T-helper 2 cell (primary cell): ENCODE data around the gene ANXA8.
"Not testable (repeated sequence)": the region's sequence is repeated elsewhere in the genome, so short reads cannot be mapped to it uniquely, and the experiment has no call there.

Source experiments
- DNase-seq, 5 experiments: peaks; one replicate each; pipeline versions ENCODE4 v3.0.0 to v3.0.0-alpha.2; 2012 to 2022

Gene ANXA8

DNA sequence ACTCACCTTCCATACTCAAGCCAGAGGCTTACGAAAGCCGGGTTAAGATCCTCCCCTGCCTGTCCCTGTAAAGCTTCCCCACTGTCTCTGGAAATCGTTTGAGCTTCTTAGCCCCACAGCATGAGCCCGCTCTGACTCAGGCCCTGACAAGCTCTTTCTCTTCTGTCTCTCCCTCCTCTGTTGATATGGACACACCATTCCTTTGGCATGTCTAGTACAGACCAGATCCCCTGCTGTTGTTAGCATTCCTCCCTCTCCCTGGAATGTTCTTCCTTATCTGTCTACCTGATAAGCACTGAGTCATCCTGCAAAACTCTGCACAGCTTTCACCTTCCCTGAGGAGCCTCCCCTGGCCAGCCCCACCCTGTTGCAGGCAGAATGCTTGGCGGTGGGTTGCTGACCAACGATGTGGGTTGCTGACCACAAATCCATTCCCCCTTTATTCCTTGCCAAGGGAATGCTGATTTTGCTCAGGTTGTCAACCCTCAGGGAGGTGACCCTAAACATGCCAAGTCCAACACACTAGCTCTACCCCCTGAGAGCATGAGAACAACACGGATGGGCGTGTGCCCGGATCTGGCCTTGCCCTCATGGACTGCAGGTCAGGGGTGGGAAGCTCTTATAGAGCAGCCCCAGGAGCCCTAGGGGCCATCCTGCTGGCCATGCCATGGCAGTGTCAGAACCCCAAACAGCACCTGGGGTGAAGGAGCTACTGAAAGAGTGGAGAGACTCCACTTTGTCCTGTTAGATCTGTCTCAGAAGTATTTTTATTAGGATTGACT lies 21.1 kb downstream of the ANXA8 start:
- not testable (repeated sequence) for DNase-seq

DNA sequence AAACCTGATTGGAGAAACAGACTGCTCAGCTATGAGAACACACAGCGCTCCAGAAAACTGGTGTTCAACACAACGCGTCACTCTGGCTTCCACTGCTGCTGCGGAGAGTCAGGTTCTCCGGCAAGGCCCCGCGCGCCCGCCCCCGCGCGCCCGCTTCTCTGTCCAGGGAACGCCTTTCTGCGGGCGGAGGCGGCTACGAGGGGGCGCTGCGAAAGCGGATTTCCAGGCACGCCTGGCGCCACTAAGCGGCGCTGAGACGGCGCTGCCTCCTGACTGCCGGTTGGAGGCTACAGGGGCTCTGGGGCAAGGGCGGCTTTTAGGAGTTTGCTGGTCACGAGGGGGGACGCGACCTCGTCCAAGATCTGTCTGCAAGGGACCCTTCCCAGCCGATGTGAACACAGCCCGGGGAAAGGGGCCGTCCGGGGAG lies 22.6 kb downstream of the ANXA8 start:
- DNase-seq = peak in 1 of 5 experiments; percentile 81

DNA sequence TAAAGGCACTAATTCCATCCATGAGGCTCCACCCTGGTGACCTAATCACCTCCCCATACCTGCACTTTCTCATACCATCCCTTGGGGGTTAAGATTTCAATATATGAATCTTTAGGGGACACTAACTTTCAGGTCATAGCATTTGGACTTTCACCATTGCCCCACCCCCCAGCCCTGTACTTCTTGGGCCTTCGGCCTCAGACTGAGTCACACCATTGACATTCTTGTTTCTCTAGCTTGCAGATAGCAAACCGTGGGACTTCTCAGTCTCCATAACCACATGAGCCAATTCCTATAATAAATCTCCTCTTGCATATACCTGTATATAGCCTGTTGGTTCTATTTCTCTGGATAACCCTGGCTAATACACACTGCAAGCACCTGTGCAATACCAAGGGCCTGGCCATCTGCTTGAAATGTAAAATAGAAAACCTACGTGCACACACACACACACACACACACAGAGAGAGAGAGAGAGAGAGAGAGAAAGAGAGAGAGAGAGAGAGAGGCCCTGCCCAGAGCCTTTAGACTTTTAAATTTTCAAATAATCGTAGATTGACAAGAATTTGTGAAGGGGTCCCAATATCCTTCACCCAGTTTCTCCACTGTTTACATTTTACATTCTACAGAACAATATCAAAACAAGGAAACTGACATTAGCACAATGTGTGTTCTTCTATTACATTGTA lies 25.3 kb downstream of the ANXA8 start:
- no peak for DNase-seq

DNA sequence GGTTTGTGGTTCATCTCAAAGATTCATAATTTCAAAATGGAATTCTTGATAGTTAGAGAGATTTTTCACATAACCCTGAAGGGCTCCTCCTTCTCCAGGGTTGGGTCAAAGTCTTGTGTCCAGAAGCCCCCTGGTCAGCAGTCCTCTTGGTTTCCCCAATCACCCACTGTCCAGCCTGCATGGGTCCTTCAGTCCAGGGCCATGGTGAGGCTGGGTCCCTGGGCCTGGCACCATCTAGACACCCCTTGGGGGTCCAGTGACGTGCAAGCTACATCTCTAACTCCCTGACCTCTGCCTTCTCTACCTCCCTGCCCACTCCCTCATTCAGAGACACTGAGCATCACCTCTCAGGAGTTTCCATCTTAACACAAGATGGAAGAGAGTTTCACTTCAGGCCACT lies 26.1 kb downstream of the ANXA8 start:
- no peak for DNase-seq

DNA sequence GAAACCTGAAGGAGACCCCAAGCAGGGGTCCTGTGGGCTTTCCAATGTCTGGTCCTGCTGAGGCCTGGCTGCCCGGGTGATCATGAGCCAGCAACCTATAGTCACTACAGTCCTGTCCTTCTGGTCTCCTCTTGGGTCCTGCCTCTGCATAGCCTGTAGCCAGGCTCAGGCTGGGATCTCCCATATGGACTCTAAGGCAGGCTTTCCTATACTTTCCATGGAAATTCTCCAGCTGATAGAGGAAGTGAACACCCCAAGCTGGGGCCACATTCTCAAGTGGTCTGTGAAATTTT lies 26.4 kb downstream of the ANXA8 start:
- no peak for DNase-seq

DNA sequence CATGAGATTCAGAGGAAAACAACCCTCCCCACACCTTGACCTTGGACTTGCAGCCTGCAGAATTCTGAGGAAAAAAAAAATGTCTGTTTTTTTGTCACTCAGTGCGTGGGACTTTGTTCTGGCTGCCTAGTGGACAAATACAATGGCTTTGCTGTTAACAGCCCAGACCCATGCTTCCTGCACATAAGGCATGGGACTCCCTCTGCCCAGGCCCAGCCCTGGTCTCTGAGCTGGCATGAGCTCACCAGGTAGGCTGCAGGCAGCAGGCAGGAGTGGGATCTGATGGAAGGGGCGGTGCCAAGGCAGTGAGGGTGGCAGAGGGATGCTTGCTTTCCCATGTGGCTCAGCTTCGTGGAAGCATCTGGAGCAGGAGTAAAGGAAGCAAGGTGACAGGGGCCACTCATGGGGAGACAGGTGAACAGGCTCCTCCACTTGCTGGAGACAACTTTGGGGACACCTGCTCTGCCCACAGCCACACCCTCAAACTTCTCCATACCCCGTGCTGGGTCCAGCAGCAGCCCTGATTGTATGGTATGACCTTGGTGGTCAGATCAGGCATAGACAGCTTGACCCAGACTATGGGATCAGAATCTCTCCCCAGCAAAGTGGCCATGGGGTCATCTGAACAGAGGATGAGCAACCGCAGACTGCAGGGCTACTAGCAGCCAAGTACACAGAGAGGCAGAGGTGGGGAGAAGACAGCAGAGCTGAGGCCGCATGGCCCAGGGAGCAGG lies 27.0 kb downstream of the ANXA8 start:
- no peak for DNase-seq

DNA sequence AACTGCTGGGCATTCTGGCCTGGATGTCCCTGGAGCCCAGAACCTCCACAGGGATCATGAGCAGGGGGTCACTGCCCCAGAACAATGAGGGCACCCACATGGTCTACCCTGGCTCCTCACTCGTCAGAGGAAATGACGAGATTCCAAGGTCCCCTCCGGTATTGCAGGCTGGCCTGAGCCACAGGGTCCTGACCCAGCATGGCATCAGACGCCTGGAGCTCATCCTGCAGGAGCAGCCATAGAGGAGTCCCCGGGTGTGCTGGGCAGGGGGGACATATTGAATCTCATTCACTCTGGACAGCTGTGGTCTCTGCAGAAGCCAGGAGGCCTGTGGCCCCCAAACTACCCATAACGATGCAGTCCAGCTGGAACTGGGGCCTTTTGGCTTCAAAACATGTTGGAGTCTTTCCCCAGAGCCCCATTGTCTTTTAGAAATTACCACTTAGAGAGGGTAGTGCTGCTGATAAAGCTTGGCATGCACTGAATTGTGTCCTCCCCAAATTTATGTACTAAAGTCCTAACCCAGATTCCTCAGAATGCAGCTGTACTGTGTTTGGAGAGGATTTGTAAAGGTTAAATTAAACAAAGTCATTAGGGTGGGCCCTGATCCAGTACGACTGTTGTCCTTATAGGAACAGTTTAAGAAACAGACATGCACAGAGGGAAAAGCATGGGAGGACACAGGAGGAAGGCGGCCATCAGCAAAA lies 27.7 kb downstream of the ANXA8 start:
- no peak for DNase-seq

DNA sequence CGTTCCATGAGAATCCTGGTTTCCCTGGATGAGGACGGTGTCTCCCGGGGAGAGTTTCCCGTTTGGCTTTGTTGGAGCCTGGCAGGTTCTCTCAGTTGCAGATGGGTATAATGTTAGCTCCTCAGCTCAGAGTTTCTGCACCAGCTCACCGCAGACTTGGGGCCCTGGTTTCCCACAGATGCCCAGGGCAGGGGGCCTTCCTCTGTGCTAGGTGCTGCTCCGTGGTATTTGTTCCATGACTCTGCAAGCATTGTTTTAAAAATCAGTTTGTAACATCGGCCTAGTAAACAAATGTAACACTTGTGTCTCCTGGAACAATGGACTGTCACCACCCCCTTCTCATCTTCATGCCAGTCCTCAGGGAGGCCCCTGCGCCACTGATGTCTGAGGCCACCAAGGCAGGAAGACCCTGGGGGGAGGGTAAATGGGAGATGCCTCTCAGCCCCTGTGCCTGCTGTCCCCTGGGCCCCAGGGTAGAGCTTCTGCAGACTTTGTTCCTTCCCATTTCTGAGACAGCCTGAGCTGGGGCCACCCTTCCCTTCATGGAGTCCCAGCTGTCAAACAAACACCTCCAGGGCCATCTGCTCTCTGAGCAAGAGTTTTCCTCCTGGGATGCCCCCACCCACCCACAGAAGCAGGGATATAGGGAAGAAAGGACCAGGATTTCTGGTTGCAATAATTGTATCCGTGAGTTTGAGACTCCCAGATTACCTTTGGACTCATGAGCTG lies 28.4 kb downstream of the ANXA8 start:
- peak in 1 of 5 experiments; percentile 64 for DNase-seq

DNA sequence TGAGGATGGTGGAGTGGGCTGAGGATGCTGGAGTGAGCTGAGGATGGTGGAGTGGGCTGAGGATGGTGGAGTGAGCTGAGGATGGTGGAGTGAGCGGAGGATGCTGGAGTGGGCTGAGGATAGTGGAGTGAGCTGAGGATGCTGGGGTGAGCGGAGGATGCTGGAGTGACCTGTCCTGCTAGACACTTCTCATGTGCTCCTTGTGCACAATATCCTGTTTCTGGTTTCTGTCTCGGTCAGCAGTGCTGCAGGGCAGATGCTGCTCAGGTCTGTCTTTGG lies 29.2 kb downstream of the ANXA8 start:
- DNase-seq = no peak

DNA sequence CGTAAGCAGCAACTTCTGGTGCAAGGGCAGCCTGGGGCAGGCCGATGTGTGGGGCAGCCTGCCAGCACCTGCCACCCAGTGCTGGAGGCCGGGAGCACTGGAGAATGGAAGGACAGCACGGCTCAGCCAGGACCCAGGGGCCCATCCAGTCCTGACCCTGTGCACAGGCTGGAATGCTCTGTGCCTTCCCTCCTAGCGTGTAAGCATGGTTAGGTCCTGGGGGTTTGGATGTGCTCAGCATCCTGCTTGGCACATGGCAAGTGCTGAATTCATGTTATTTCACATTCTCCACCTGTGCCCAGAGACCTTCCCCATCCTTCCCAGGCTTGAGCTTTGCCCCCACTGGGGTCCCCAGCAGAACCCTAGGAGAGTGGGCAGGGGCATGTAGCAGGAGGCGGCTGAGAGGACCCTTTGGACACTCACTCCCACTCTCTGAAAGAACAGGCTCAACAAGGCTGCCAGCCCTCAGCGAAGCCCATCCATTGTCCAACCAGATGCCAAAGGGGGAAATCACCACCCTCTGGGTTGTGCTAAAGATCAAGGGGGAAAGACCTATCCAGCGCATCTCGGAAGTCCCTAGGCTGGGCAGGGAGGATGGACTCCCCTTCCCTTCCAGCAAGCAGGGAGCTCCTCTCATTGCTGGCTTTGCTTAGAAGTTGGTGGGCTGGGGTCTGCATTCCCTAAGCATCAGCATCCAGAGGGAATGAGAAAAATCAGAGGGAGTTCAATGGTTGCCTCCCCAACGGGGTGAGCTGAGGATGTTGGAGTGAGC lies 29.7 kb downstream of the ANXA8 start:
- no peak for DNase-seq

DNA sequence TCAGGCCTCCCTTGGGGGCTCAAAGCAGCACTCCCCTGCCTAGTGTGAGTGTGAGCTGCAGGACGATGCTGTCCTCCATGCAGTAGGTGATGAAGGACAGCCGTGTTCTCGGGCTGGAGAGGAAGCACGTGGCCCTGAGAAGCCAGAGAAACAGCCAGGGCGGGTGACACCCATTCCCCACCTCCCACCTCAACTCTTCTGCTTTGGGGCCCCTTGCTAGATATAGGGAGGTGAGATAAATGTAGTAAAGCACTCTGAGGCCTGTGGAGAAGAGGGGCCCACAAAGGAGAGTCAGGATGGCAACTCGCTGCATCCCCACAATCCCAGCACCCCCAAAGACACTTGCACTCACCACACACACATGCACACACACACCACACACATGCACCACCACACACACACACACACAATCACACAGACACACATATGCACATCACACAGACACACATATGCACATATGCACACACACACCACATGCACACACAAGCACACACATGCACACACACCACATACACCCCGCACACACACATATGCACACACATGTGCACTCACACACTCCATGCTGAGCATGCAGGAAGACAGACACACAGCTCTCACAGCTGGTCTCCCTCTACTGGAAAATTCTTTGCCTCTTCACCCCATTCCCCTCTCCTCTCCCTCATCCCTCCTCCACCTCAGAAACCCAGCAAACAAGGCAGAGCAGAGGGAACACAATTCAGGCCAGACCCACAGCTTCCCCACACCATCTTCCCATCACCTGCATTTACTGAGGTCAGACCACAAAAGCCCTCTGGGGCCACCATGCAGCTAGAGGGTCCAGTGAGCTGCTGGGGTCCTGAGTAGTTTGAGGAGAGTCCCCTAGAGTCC lies 30.5 kb downstream of the ANXA8 start:
- no peak for DNase-seq

DNA sequence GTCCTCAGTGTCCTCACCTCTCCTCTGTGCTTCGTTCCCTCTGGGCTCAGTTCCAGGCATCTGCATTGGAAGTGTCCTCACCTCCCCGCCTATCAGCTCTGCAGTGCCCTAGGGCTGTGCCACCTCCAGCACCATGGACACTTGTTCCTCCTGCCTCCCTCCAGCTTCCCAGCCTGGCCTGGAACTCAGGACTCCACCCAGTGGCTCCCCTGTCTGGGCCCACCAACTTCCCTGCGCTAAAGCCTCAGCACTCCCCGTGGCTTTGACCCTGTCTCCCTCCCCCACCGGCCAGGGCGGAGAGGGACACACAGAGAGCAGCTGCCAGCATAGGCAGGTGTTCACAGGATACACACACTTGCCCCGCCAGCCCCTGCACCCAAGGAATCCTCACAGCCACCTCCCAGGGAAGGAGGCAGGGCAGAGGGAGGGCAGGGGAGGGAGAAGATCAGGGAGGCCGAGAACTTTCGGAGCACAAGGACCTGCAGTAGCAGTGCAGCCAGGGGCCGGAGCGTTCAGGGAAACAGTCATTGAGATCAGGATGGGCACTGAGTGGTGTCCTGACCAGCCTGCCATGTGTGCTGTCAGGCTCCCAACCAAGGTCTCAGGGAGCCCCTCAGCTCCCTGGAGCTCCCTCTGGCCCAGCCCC lies 31.3 kb downstream of the ANXA8 start:
- DNase-seq = no peak

DNA sequence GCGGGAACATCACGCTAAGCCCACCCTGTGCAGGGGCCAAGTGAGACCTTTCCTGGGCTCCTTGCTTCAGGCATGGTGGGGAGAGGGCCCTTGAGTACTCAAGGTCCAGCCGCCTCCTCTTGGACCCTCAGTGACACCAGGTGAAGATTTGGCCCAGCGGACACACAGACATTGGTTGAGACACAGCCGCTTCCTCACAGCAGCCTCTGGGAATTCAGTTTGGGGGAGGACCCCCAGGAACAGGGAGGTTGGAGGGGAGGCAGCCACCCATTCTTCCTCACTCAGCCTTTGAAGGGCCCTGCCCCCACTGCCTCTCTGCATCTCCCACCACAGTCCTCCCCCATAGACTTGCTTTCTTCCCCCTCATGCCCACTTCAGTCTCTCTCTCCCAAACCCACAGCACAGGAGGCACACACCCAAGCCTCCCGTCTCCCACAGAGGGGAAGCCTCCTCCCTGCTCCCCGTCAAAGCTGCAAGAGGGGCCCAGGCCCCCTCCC lies 31.9 kb downstream of the ANXA8 start:
- no peak for DNase-seq

DNA sequence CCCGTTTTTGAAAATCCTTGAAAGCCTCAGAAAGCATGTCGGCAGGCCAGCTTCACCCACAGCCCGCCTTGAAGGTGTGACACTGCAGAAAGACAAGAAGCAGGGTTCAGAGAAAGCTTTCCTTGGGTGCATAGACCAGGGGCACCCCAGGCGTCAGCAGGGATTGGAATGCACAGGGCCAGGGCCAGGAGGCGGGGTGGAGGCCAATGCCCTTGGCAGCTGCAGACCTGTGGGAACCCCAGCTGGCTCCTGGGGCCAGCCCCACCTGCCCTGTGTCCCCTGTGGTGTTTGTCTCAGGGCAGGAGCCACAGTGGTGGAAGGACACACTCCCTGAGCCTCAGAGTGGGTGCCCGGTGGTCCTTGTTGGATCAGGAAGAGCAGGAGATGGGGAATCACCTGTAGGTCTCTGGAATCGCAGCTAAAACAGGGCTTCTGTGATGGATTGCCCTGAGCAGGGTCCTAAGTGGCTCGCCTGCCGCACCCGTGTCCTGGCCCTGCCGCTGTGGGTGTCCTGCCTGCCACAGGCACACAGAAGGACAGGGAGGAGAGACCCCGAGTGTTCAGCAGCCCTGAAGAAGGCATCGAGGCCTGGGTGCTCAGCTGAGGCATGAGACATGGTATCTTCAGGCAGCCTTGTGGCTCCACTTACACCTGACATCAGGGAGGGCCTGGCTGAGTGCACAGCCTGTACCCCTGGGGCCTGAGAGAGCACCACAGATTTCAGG lies 32.5 kb downstream of the ANXA8 start:
- DNase-seq = no peak

DNA sequence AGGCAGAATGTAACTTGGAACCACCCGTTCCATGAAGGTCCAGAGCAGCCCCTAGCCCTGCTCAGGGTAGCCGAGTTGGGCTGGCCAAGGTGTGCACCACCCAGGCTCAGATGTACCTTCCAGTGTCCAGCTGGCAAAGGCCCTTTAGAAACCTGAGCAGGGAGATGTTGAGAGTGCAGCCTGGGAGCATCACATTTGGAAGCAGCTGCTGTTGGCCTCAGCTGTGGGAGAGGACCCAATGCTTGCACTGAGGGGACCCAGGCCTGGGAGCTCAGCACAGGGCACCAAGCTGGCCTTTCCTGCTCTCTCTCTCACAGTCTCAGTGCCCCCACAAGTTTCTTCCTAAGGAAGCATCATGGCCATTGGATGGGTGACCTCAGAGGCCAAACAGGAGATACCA lies 33.5 kb downstream of the ANXA8 start:
- DNase-seq = no peak

DNA sequence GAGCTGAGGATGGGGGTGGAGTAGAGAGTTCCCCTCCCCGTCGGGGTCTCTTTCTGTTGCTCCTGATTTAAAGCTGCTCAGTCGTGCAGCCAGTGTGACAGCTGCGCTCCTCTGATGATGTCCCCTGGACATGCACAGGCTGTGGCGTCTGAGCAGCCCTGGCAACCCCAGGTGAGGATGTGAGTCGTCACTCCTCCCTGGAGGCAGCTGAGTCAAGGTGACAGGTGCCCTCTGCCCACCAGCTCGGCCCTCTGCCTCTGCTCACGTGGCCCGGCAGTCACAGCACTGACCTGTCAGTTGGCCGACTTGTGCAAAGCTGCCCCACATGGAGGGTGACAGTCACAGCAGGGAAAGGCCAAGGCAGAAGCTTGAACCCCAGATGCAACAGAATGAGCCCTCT lies 33.9 kb downstream of the ANXA8 start:
- DNase-seq = no peak

DNA sequence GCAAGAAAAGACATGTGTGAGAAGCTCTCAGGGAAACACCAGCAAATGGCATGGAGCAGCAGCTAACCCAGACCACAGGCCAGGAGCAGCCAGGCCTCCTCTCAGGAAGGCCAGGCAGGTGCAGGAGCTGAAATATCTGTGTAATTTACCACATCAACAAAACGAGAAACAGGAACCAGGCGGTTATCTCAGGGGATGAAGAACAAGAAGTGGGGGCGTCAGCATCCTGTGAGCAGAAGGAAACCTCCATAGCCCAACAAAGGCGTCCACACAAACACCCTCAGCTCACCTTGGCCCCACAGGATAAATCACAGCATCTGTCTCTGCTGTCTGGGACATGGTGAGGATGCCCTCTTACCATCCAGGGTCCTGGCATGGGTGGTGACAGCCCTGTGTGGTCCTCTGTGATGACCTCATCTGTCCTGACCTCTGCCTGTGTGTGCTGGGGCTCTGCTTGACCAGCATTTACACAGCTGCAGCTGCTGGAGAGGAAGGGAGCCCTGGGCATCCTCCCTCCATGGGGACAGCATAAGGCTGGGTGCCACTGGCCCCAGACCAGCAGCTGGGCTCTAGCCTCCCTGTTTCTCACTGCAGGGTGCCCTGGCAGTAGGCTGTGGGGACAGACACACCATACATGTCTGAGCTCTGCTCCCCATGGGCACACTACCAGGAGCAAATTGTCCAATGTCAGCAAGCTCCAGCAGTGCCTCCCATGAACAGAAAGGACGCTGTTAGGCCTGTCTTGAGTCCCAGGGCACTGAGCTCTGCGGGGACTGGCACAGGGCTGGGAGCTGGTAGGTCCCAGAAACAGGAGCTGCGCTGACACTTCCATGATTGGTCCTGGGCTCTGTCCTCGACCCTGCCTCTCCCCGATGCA lies 34.6 kb downstream of the ANXA8 start:
- peak in 1 of 5 experiments; percentile 77 for DNase-seq

DNA sequence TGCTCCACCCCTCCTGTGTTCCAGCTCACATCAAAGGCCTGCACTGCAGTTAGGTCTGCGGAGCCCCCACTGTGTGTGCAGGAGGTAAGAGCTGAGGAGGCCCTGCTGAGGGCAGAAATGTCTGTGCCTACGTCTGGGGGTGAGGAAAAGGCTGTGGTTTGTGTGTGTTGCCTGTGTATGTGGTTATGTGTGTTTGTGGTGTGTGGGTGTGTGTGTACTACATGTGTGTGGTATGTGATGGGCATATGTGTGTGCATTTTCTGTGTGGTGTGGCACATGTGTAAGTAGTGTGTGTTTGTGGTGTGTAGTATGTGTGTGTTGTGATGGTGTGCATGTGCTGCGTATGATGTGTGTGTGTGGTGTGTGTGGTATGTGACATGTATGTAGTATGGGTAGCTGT lies 36.2 kb downstream of the ANXA8 start:
- DNase-seq = peak in 1 of 5 experiments; percentile 62
